H1 (cell line): Measurements from ENCODE around the gene TPSB2. TPM values are rescaled to one million over a fixed set of nuclear protein-coding genes. Genes with fewer than 3 reads are reported as not detected.

Source experiments
- CTCF ChIA-PET: fragments of 300-600 bp; sonication (Branson Sonifier 250); formaldehyde crosslinking; loops from one replicate; lab custom pipeline; 2021; ENCODE audit not compliant: partially characterized antibody; lab: Charles Lee
- POLR2A ChIA-PET: fragments of 300-600 bp; sonication (Branson Sonifier 250); formaldehyde crosslinking; loops from one replicate; lab custom pipeline; 2021; ENCODE audit warnings: inconsistent platforms; ENCODE audit not compliant: partially characterized antibody; lab: Charles Lee
- DNase-seq, 2 experiments: peaks; one replicate each; pipeline versions ENCODE4 v3.0.0 to v3.0.0-alpha.2; 2010 to 2022; ENCODE audit warnings: low spot score in 2 of 2, low read depth in 1 of 2, mixed read lengths in 1 of 2
- FAIRE-seq: peaks from 2 replicates; lab custom pipeline; 2011; peaks lifted over from hg19 to GRCh38; lab: Jason Lieb, UNC
- H2AFZ ChIP-seq: 2 replicates; pipeline ENCODE4 v1.8.1; 2012; ENCODE audit warnings: low read length, inconsistent platforms
- H2AK5ac ChIP-seq: 2 replicates; pipeline ENCODE4 v1.6.1; 2013; ENCODE audit warnings: low read depth, low read length
- H2BK120ac ChIP-seq: replicated peaks from 2 replicates; pipeline ENCODE3; 2013; ENCODE audit warnings: low read depth, low read length, inconsistent platforms
- H2BK12ac ChIP-seq: 2 replicates; pipeline ENCODE4 v1.6.1; 2013; ENCODE audit warnings: low read depth, low read length
- H2BK15ac ChIP-seq: 2 replicates; pipeline ENCODE4 v1.6.1; 2013; ENCODE audit warnings: low read length
- H2BK20ac ChIP-seq: 2 replicates; pipeline ENCODE4 v1.6.1; 2013; ENCODE audit warnings: low read length
- H2BK5ac ChIP-seq: 2 replicates; pipeline ENCODE4 v1.6.1; 2013; ENCODE audit warnings: low read depth, low read length
- H3K14ac ChIP-seq: 2 replicates; pipeline ENCODE4 v1.6.1; 2013; ENCODE audit warnings: inconsistent platforms; ENCODE audit not compliant: insufficient read length
- H3K18ac ChIP-seq: 2 replicates; pipeline ENCODE4 v1.6.1; 2013; ENCODE audit warnings: low read length; ENCODE audit errors: extremely low read depth
- H3K23ac ChIP-seq: 2 replicates; pipeline ENCODE4 v1.6.1; 2013; ENCODE audit warnings: inconsistent platforms; ENCODE audit not compliant: insufficient read length
- H3K23me2 ChIP-seq: 2 replicates; pipeline ENCODE4 v1.6.1; 2013; ENCODE audit warnings: low read depth, low read length
- H3K27ac ChIP-seq: 2 replicates; pipeline ENCODE4 v1.6.1; 2011; ENCODE audit warnings: low read depth, low read length, inconsistent platforms
- H3K27me3 ChIP-seq, 4 experiments: replicated peaks in 1 of 4; 1 replicate in 1 of 4; 2 replicates in 3 of 4; pipeline versions ENCODE4 v1.6.1 to v1.8.1; 2011 to 2013; ENCODE audit warnings: low read length in 3 of 4, mild to moderate bottlenecking in 3 of 4, inconsistent platforms in 2 of 4, mixed read lengths in 2 of 4, moderate library complexity in 1 of 4; ENCODE audit not compliant: control insufficient read depth in 3 of 4, insufficient read depth in 3 of 4; ENCODE audit errors: extremely low read depth in 1 of 4
- H3K36me3 ChIP-seq, 4 experiments: 2 replicates each; pipeline versions ENCODE4 v1.6.1 to v1.8.1; 2011 to 2013; ENCODE audit warnings: mild to moderate bottlenecking in 4 of 4, low read length in 3 of 4, moderate library complexity in 2 of 4, control low read depth in 1 of 4, inconsistent platforms in 1 of 4; ENCODE audit not compliant: insufficient read depth in 4 of 4, control insufficient read depth in 2 of 4
- H3K4ac ChIP-seq: replicated peaks from 2 replicates; pipeline ENCODE3; 2013; ENCODE audit warnings: low read length, low read depth, mixed read lengths, inconsistent platforms; ENCODE audit not compliant: insufficient read length
- H3K4me1 ChIP-seq, 4 experiments: replicated peaks in 1 of 4; 1 replicate in 1 of 4; 2 replicates in 3 of 4; pipeline versions ENCODE4 v1.6.1 to v1.8.1; 2011 to 2013; ENCODE audit warnings: low read length in 3 of 4, inconsistent platforms in 2 of 4, mixed read lengths in 1 of 4; ENCODE audit not compliant: insufficient read depth in 4 of 4, control insufficient read depth in 3 of 4
- H3K4me2 ChIP-seq, 2 experiments: 2 replicates each; pipeline versions ENCODE4 v1.6.1 to v1.8.1; 2011 to 2013; ENCODE audit warnings: low read depth in 2 of 2, low read length in 2 of 2, control low read depth in 1 of 2, inconsistent platforms in 1 of 2, mild to moderate bottlenecking in 1 of 2; ENCODE audit not compliant: insufficient read depth in 1 of 2
- H3K4me3 ChIP-seq, 4 experiments: fragments of 200-600, 300-600 bp in 1 of 4; sonication (generic), shearing (Covaris generic), sonication (Bioruptor Twin) in 1 of 4; 2 replicates each; pipeline versions ENCODE4 v1.5.1 to v1.8.1; 2011 to 2016; ENCODE audit warnings: low read length in 4 of 4, low read depth in 3 of 4, control low read depth in 2 of 4, inconsistent platforms in 2 of 4, mild to moderate bottlenecking in 2 of 4, mixed read lengths in 1 of 4, moderate library complexity in 1 of 4; ENCODE audit not compliant: insufficient read depth in 2 of 4; ENCODE audit errors: extremely low read depth in 1 of 4
- H3K56ac ChIP-seq: replicated peaks from 2 replicates; pipeline ENCODE3; 2013; ENCODE audit warnings: low read depth, mild to moderate bottlenecking, mixed read lengths, low read length, inconsistent platforms; ENCODE audit not compliant: insufficient read length
- H3K79me1 ChIP-seq: 2 replicates; pipeline ENCODE4 v1.6.1; 2013; ENCODE audit warnings: low read depth, low read length, control low read depth
- H3K79me2 ChIP-seq, 2 experiments: 2 replicates each; pipeline versions ENCODE4 v1.6.1 to v1.8.1; 2012 to 2013; ENCODE audit warnings: low read length in 2 of 2, mild to moderate bottlenecking in 2 of 2, inconsistent platforms in 1 of 2; ENCODE audit not compliant: insufficient read depth in 2 of 2, control insufficient read depth in 1 of 2
- H3K9ac ChIP-seq, 4 experiments: replicated peaks in 1 of 4; 1 replicate in 1 of 4; 2 replicates in 3 of 4; pipeline versions ENCODE4 v1.6.1 to v1.8.1; 2011 to 2013; ENCODE audit warnings: low read depth in 3 of 4, low read length in 3 of 4, control low read depth in 2 of 4, mild to moderate bottlenecking in 2 of 4, moderate library complexity in 2 of 4, inconsistent platforms in 1 of 4; ENCODE audit errors: extremely low read depth in 1 of 4
- H3K9me3 ChIP-seq, 2 experiments: 2 replicates each; pipeline versions ENCODE4 v1.6.1 to v1.8.1; 2012 to 2013; ENCODE audit warnings: mild to moderate bottlenecking in 2 of 2, moderate library complexity in 2 of 2, control low read depth in 1 of 2, inconsistent platforms in 1 of 2, low read depth in 1 of 2, low read length in 1 of 2, mixed read lengths in 1 of 2; ENCODE audit not compliant: insufficient read depth in 2 of 2
- H4K20me1 ChIP-seq, 2 experiments: replicated peaks in 1 of 2; 2 replicates each; pipeline versions ENCODE3 to v1.8.1; 2011 to 2013; ENCODE audit warnings: inconsistent platforms in 2 of 2, low read length in 2 of 2, mild to moderate bottlenecking in 1 of 2; ENCODE audit not compliant: insufficient read depth in 2 of 2, control insufficient read depth in 1 of 2
- H4K5ac ChIP-seq: 2 replicates; pipeline ENCODE4 v1.6.1; 2013; ENCODE audit warnings: low read length, low read depth, mixed read lengths, inconsistent platforms; ENCODE audit not compliant: insufficient read length
- H4K8ac ChIP-seq: 2 replicates; pipeline ENCODE4 v1.8.0; 2013; ENCODE audit warnings: mild to moderate bottlenecking, moderate library complexity, low read length, inconsistent platforms; ENCODE audit not compliant: insufficient read depth; ENCODE audit errors: extremely low read depth
- H4K91ac ChIP-seq: replicated peaks from 2 replicates; pipeline ENCODE3; 2013; ENCODE audit warnings: low read length, mixed read lengths, inconsistent platforms; ENCODE audit not compliant: insufficient read length
- CBX5 ChIP-seq: fragments of 300-800, 300-1000 bp; sonication (generic); IDR thresholded peaks from 2 replicates; pipeline ENCODE4 v1.7.1; 2016; ENCODE audit warnings: antibody characterized with exemption, low read length, low read depth
- EGR1 ChIP-seq: IDR thresholded peaks from 2 replicates; pipeline ENCODE4 v1.6.1; 2011; ENCODE audit warnings: low read depth, low read length, borderline replicate concordance
- EP300 ChIP-seq, 2 experiments: IDR thresholded peaks; 1 replicate in 1 of 2; 2 replicates in 1 of 2; pipeline ENCODE4 v1.6.1; 2011 to 2012; ENCODE audit warnings: low read depth in 2 of 2, low read length in 2 of 2, mild to moderate bottlenecking in 2 of 2, borderline replicate concordance in 1 of 2, inconsistent platforms in 1 of 2, moderate library complexity in 1 of 2
- KDM4A ChIP-seq: IDR thresholded peaks from one replicate; pipeline ENCODE4 v1.7.1; 2012; ENCODE audit warnings: low read depth, mild to moderate bottlenecking, moderate library complexity, low read length, inconsistent platforms; ENCODE audit not compliant: severe bottlenecking
- SP2 ChIP-seq: IDR thresholded peaks from 2 replicates; pipeline ENCODE4 v1.6.1; 2012; ENCODE audit warnings: mild to moderate bottlenecking, low read length, inconsistent platforms
- TAF7 ChIP-seq: optimal IDR thresholded peaks from 2 replicates; pipeline ENCODE3; 2011; ENCODE audit warnings: low read depth, mild to moderate bottlenecking, inconsistent platforms, low read length, moderate library complexity, borderline replicate concordance
- WGBS, 2 experiments: shearing (Covaris generic) in 1 of 2; methylation state at CpG; one replicate each; pipeline versions ENCODE4 v1.1.6 to v1.1.7; 2013 to 2015; ENCODE audit warnings: low lambda C conversion rate in 2 of 2, mixed read lengths in 2 of 2, inconsistent platforms in 1 of 2, low coverage in 1 of 2, missing lambda C conversion rate in 1 of 2; ENCODE audit not compliant: insufficient replicate concordance in 2 of 2, insufficient coverage in 1 of 2, insufficient read length in 1 of 2; ENCODE audit errors: extremely low coverage in 1 of 2, missing lambda C conversion rate in 1 of 2; 5-methylcytosine and 5-hydroxymethylcytosine counted together
- polyA plus RNA-seq, 7 experiments: library from polyadenylated mRNA; depleted of rRNA in 3 of 7; stranded (reverse) in 5 of 7; unstranded in 2 of 7; fragments of >200 nt in 5 of 7; fragments of 200-250 nt in 2 of 7; gene quantifications; 1 replicate in 5 of 7; 2 replicates in 1 of 7; 4 replicates in 1 of 7; pipeline versions ENCODE4 v1.2.1 to v1.2.3, GENCODE V29; 2011 to 2013; ENCODE audit warnings: missing spikeins in 2 of 7, mixed read lengths in 2 of 7
- total RNA-seq: library from RNA; stranded (reverse); fragmentation: NEBNext Ultra II Directional; extraction: Animal tissue kit (Norgen Biotek cat#: 25700); gene quantifications from 2 replicates; pipeline ENCODE4 v1.2.1, GENCODE V29; 2021

Gene TPSB2
- total and polyA plus RNA-seq, 2 of the 8 experiments (the other 6 are each of a cell fraction or from before 2014, with no cell fraction given): 0.08 TPM; not detected in 1

DNA sequence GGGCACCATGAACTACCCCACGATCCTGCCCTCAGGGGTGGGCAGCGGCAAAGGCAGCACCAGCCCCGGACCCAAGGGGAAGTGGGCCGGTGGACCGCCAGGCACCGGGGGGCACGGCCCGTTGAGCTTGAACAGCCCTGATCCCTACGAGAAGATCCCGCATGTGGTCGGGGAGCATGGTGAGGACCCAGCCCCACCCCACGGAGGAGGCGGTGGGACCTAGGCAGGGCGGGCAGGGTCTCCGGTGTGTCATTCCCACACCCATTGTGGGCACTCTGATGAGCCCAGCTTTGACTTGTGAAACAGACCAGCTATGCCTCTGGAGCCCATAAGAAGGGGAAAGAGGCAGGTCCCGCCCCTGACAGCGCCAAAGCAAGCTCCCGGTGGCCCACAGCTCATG lies 27.7 kb downstream of the TPSB2 start:
- Histone ChIP-seq H2BK120ac (no peak overlapping the region), H4K20me1 (peaks cover 4 to 14% of the 10 kb centered on the region in 2 experiments), H3K4ac (no peak overlapping the region), H2BK5ac (no peak overlapping the region)
- POLR2A ChIA-PET: no interaction called here
- TF ChIP-seq SP2: no peak
- no peak for TF ChIP-seq TAF7
- no peak for TF ChIP-seq CBX5
- no peak for TF ChIP-seq EGR1
- no peak for TF ChIP-seq EP300 (IDR thresholded peaks at IDR 0.05; ENCODE audit: borderline replicate concordance in 1 of 2, low read depth in 2 of 2, low read length in 2 of 2)
- TF ChIP-seq KDM4A: no peak
- TF ChIP-seq, all 59 proteins: peak for 0
- Histone ChIP-seq H2AFZ (no peak overlapping the region), H4K91ac (no peak overlapping the region), H2BK12ac (no peak overlapping the region), H3K9me3 (no peaks in the 10 kb centered on the region), H3K14ac (no peak overlapping the region), H3K56ac (no peak overlapping the region), H3K79me2 (no peaks in the 10 kb centered on the region), H3K4me1 (no peaks in the 10 kb centered on the region), H3K4me3 (no peak overlapping the region), H2BK15ac (no peak overlapping the region), H3K36me3 (peaks cover 0 to 28% (median 3%) of the 10 kb centered on the region in 4 experiments; a peak in 4 of 8 replicates), H3K27ac (no peak overlapping the region), H2AK5ac (no peak overlapping the region), H4K8ac (no peak overlapping the region), H3K27me3 (no peaks in the 10 kb centered on the region), H2BK20ac (no peak overlapping the region), H3K18ac (no peak overlapping the region), H3K79me1 (no peaks in the 10 kb centered on the region; the same call in 1 of the 2 replicates), H3K4me2 (no peak overlapping the region), H4K5ac (no peak overlapping the region), H3K23me2 (no peaks in the 10 kb centered on the region), H3K23ac (no peak overlapping the region), H3K9ac (no peak overlapping the region)
- CTCF ChIA-PET: interaction anchor here (0.5 to 1.4 kb wide), 4 partner anchors 71 to 714 kb away, joined by 3 to 4 read pairs (median 3); no protein-coding TSS in a partner anchor
- no peak for DNase-seq
- WGBS, 2 experiments: 85% methylated on average over 18 of the region's 18 CpGs; no CpG with 5 or more reads in 1 of the 2 experiments
- FAIRE-seq: no peak
